Lung (tissue), 12 donors: ENCODE measurements around the gene RPL18. TPM values are rescaled to one million over a fixed set of nuclear protein-coding genes. Genes with fewer than 3 reads are reported as not detected.
A peak's percentile ranks its signal among the peaks of the same experiment; 100 is the strongest.

ENCODE experiments used
- ATAC-seq: fragments of 200-7000 bp; cut with Tn5 transposase; one replicate; pipeline ENCODE4 v1.9.1; 2020; ENCODE audit warnings: moderate number of reproducible peaks; ENCODE audit not compliant: insufficient read depth, low FRiP score
- DNase-seq, 3 donors: peaks; one replicate each; pipeline ENCODE4 v3.0.0-alpha.2; 2013 to 2017
- H3K27ac ChIP-seq, 2 donors: one replicate each; pipeline ENCODE4 v1.5.1; 2013; ENCODE audit warnings: mild to moderate bottlenecking in 2 of 2, moderate library complexity in 2 of 2, control low read depth in 1 of 2, inconsistent platforms in 1 of 2, low read depth in 1 of 2, low read length in 1 of 2
- H3K27me3 ChIP-seq, 3 donors: one replicate each; pipeline ENCODE4 v1.5.1; 2013; ENCODE audit warnings: low read length in 2 of 3; ENCODE audit not compliant: control insufficient read depth in 3 of 3, insufficient read depth in 3 of 3
- H3K36me3 ChIP-seq, 4 donors: one replicate each; pipeline ENCODE4 v1.5.1; 2013; ENCODE audit warnings: low read length in 4 of 4, mild to moderate bottlenecking in 1 of 4, moderate library complexity in 1 of 4; ENCODE audit not compliant: control insufficient read depth in 4 of 4, insufficient read depth in 4 of 4
- H3K4me1 ChIP-seq, 5 donors: one replicate each; pipeline ENCODE4 v1.5.1; 2013; ENCODE audit warnings: low read length in 5 of 5, mild to moderate bottlenecking in 2 of 5, moderate library complexity in 1 of 5; ENCODE audit not compliant: control insufficient read depth in 5 of 5, insufficient read depth in 5 of 5
- H3K4me3 ChIP-seq: one replicate; pipeline ENCODE4 v1.5.1; 2013; ENCODE audit warnings: mild to moderate bottlenecking, control low read depth, moderate library complexity
- H3K9ac ChIP-seq, 2 donors: one replicate each; pipeline ENCODE4 v1.5.1; 2013; ENCODE audit warnings: low read length in 2 of 2, control low read depth in 1 of 2; ENCODE audit not compliant: insufficient read depth in 1 of 2
- H3K9me3 ChIP-seq, 4 donors: one replicate each; pipeline ENCODE4 v1.5.1; 2013; ENCODE audit warnings: low read length in 3 of 4, mild to moderate bottlenecking in 1 of 4, moderate library complexity in 1 of 4; ENCODE audit not compliant: control insufficient read depth in 4 of 4, insufficient read depth in 3 of 4
- WGBS, 2 donors: extraction: QIAGEN DNeasy Blood & Tissue Kit; methylation state at CpG; one replicate each; pipeline ENCODE4 v1.1.7; 2013; 5-methylcytosine and 5-hydroxymethylcytosine counted together
- polyA plus RNA-seq, 2 donors: library from polyadenylated mRNA; stranded (reverse); fragments of 200-250 nt; gene quantifications; one replicate each; pipeline ENCODE4 v1.2.1, GENCODE V29; 2013
- total RNA-seq, 2 donors: library from RNA; depleted of rRNA in 1 of 2; stranded (reverse); fragments of >200 nt in 1 of 2; gene quantifications; one replicate each; pipeline ENCODE4 v1.2.1, GENCODE V29; 2014 to 2021
- TF ChIP-seq, protein P1 (sequence below): IDR thresholded peaks from 2 replicates; pipeline ENCODE4 v1.5.1; 2012; ENCODE audit warnings: mild to moderate bottlenecking; ENCODE audit errors: control extremely low read depth, extremely low read depth
- donor health status: control.
- donor health status: control.
- donor health status: Bipolar disorder and iron deficiency.
- donor health status: healthy.
- donor health status: DM: yes; HTN: yes; CAD: no.

Gene RPL18
- total and polyA plus RNA-seq, 4 donors, result 1,019 to 3,542 (median 1,407) TPM

DNA sequence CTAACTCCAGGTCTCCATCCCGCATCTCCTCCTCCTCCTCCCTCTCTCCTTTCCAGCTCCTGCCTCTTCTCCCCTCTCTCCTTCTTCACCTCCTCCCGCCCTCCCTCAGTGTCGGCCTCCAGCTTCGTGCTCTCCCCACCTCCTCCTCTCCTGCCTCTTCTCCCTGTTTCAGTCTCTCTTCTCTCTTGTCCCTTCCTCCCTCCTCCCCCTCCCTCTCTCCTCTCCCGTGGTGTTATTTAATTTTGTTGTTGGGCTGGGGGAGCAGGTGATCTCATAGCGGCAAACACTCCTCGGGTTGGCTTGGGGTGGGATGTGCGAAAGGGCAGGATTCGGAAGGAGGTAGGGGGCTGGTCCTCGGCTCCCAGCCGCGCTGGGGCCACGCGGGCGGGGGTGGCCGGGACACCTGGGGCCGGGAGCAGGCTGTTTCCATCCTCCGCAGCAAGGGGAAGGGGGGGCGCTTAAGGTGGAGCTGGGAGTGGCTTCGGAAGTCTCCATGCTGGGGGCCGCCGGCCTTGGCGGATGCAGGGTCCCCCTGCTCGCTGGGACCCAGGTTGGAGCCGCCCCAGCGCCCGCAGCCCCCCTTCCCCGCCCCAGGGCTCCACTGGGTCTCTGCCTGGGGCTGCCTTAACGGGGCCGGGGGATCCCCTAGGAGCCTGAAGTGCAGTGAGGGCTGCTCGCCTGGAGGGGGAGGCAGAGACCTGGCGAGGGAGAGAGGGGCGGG, 27.2 kb upstream of the RPL18 start, which contains the start of gene CA11:
Gene CA11 (minus strand): TSS at position 187 of the 721 bp plus-strand sequence. CDS start 555 bp downstream, outside the sequence.
- Histone ChIP-seq H3K4me1 (peaks cover 0 to 20% (median 0%) of the 10 kb centered on the region in 5 donors), H3K9ac (peak within 1 kb of the TSS in 1 of 2 donors; percentile 49), H3K36me3 (no peaks in the 10 kb centered on the region), H3K9me3 (no peaks in the 10 kb centered on the region), H3K4me3 (peak within 1 kb of the TSS; percentile 32), H3K27me3 (peaks cover 0 to 5% (median 0%) of the 10 kb centered on the region in 3 donors), H3K27ac (peak within 1 kb of the TSS; percentile 63 to 65)
- DNase-seq (peak; percentile 91 to 92 (median 91)), ATAC-seq (peak; percentile 89)
- TF ChIP-seq, protein P1, sequence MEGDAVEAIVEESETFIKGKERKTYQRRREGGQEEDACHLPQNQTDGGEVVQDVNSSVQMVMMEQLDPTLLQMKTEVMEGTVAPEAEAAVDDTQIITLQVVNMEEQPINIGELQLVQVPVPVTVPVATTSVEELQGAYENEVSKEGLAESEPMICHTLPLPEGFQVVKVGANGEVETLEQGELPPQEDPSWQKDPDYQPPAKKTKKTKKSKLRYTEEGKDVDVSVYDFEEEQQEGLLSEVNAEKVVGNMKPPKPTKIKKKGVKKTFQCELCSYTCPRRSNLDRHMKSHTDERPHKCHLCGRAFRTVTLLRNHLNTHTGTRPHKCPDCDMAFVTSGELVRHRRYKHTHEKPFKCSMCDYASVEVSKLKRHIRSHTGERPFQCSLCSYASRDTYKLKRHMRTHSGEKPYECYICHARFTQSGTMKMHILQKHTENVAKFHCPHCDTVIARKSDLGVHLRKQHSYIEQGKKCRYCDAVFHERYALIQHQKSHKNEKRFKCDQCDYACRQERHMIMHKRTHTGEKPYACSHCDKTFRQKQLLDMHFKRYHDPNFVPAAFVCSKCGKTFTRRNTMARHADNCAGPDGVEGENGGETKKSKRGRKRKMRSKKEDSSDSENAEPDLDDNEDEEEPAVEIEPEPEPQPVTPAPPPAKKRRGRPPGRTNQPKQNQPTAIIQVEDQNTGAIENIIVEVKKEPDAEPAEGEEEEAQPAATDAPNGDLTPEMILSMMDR, result peak; percentile 87
- WGBS, 2 donors, result 1% methylated on average over 25 to 33 of the region's 33 CpGs

DNA sequence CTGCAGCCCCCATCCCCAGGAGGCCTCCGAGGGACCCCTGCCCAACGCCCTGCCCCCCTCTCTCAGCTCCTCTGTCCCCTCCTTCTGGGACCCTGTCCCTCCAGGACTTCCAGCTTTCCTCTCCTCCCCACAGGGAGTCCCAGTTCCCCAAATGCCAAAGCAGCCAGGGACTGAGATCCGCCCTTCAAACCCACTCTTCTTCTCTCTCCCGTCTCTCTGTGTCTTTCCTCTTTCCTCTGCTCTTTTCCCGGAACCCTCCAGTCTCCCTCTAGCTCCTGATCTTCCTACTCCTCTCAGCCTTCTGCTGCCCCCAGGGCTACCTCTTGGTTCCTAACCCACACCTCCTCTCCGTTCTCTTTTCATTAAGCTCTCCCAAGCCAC, 26.6 kb upstream of the RPL18 start:
- peaks cover 0 to 20% (median 0%) of the 10 kb centered on the region in 5 donors for H3K4me1 ChIP-seq
- peak overlapping the region in 1 of 2 donors; percentile 63 for H3K27ac ChIP-seq
- no peaks in the 10 kb centered on the region for H3K36me3 ChIP-seq
- ATAC-seq (no peak), DNase-seq (no peak)
- 0 to 2% methylated on average over 6 of the region's 6 CpGs for WGBS, 2 donors
- no peak overlapping the region for H3K4me3 ChIP-seq
- TF ChIP-seq, protein P1, result no peak
- H3K9me3 ChIP-seq, result no peaks in the 10 kb centered on the region
- peak overlapping the region in 1 of 2 donors; percentile 49 for H3K9ac ChIP-seq
- H3K27me3 ChIP-seq, result peaks cover 0 to 5% (median 0%) of the 10 kb centered on the region in 3 donors

DNA sequence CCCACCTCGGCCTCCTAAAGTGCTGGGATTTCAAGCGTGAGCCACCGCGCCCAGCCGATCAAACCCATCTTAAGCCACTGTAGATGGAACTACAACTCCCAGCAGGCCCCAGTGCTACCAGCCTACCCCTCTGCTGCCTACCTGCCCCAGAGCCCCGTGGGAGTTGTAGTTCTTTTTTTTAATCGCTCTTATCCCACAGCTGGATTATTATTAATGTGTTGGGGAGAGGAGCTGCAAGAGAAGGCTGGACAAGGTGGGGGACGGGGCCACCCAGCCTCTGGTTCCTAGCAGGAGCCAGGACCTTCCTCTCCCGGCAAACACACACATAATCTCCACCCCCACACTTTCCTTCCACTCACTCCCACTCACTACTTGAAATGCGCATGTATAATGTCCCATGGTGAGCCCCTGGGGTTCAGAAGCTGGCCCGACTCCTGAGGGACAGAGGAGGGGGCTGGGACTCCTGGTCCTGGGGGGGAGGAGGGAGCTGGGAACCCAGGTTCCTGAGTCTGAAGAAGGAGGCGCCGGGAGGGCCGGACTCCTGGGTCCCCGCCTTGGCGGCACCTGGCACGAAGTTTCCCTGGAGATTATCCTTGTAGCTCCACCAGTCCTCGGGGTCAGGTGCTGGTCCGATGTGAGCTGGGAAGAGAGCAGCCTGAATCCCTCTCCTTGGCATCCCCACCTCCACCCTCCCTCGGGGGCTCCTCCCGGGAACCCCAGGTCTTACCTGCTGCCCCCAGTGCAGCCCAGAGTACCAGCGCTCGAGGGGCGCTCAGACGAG, 26.1 kb upstream of the RPL18 start:
- WGBS, 2 donors, result 2 to 5% methylated on average over 24 to 25 of the region's 25 CpGs
- peaks cover 0 to 5% (median 0%) of the 10 kb centered on the region in 3 donors for H3K27me3 ChIP-seq
- no peak overlapping the region for H3K4me3 ChIP-seq
- peak overlapping the region in 1 of 2 donors; percentile 63 for H3K27ac ChIP-seq
- no peak overlapping the region for H3K9ac ChIP-seq
- no peaks in the 10 kb centered on the region for H3K9me3 ChIP-seq
- H3K36me3 ChIP-seq, result no peaks in the 10 kb centered on the region
- DNase-seq (peak; percentile 80 to 85 (median 81)), ATAC-seq (peak; percentile 70)
- peaks cover 0 to 20% (median 0%) of the 10 kb centered on the region in 5 donors for H3K4me1 ChIP-seq
- TF ChIP-seq, protein P1, result no peak
